Measurements from ENCODE around the gene PIGW.

DNA sequence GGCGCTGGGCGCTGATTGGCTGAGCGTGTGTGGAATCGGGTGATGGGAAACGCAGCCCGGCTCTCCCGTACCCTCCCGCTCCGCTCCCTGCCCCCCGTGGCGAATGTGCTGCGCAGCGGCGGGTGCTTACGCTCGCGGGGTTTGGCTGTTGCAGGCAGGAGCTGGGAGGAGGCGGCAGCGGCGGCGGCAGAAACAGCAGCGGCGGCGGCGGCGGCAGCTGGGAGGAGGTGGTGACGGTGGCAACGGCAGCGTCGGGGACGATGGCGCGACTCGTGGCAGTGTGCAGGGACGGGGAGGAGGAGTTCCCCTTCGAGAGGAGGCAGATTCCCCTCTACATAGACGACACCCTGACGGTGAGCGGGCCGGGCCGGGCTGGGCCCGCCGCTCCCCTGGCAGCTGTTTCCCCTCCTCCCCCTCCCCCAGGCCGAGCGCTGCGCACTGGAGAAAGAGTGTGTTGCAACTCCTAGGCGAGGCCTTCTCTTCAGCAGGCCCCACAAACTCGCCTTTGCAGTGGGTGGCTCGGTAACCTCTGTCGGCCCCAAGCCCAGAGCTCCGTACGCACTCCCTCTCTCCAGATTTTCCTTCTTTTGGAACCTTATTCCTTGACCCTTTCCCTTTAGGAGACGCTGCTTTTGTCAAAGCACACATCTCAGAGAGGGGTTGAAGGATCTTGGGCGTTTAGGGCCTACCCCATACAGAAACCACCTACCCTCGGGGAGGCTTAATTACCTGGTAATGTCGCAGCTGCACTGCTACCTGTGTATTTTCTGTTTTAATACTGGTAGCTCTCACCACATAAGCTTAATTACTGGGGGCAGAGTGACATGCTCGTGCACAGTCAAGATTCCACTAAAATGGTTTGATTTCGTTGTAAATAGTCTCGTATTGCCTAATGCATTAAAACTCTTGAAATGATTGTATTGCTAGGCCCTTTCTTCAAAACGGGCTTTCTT lies 11.0 kb downstream of the PIGW start:
- TF ChIP-seq, protein P1, sequence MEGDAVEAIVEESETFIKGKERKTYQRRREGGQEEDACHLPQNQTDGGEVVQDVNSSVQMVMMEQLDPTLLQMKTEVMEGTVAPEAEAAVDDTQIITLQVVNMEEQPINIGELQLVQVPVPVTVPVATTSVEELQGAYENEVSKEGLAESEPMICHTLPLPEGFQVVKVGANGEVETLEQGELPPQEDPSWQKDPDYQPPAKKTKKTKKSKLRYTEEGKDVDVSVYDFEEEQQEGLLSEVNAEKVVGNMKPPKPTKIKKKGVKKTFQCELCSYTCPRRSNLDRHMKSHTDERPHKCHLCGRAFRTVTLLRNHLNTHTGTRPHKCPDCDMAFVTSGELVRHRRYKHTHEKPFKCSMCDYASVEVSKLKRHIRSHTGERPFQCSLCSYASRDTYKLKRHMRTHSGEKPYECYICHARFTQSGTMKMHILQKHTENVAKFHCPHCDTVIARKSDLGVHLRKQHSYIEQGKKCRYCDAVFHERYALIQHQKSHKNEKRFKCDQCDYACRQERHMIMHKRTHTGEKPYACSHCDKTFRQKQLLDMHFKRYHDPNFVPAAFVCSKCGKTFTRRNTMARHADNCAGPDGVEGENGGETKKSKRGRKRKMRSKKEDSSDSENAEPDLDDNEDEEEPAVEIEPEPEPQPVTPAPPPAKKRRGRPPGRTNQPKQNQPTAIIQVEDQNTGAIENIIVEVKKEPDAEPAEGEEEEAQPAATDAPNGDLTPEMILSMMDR (IDR thresholded peaks at IDR 0.05; ENCODE audit: poor library complexity, severe bottlenecking), result peak; percentile 58
- TF ChIP-seq EZH2 (IDR thresholded peaks at IDR 0.05; ENCODE audit: borderline replicate concordance, insufficient read depth, low read length, poor library complexity, severe bottlenecking) (no peak), RAD21 (conservative IDR thresholded peaks at IDR 0.05) (no peak), EP300 (conservative IDR thresholded peaks at IDR 0.05; ENCODE audit: poor library complexity, severe bottlenecking) (peak; percentile 85)
- TF ChIP-seq, protein P2, sequence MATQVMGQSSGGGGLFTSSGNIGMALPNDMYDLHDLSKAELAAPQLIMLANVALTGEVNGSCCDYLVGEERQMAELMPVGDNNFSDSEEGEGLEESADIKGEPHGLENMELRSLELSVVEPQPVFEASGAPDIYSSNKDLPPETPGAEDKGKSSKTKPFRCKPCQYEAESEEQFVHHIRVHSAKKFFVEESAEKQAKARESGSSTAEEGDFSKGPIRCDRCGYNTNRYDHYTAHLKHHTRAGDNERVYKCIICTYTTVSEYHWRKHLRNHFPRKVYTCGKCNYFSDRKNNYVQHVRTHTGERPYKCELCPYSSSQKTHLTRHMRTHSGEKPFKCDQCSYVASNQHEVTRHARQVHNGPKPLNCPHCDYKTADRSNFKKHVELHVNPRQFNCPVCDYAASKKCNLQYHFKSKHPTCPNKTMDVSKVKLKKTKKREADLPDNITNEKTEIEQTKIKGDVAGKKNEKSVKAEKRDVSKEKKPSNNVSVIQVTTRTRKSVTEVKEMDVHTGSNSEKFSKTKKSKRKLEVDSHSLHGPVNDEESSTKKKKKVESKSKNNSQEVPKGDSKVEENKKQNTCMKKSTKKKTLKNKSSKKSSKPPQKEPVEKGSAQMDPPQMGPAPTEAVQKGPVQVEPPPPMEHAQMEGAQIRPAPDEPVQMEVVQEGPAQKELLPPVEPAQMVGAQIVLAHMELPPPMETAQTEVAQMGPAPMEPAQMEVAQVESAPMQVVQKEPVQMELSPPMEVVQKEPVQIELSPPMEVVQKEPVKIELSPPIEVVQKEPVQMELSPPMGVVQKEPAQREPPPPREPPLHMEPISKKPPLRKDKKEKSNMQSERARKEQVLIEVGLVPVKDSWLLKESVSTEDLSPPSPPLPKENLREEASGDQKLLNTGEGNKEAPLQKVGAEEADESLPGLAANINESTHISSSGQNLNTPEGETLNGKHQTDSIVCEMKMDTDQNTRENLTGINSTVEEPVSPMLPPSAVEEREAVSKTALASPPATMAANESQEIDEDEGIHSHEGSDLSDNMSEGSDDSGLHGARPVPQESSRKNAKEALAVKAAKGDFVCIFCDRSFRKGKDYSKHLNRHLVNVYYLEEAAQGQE (IDR thresholded peaks at IDR 0.05; ENCODE audit: borderline replicate concordance), result peak; percentile 26
